Natural killer cell (primary cell): ENCODE results near the gene SIN3A. TPM values are rescaled to one million over a fixed set of nuclear protein-coding genes. Genes with fewer than 3 reads are reported as not detected.

Source experiments
- ATAC-seq, 3 donors: fragments of 150-1000 bp in 2 of 3; fragments of 200-7000 bp in 1 of 3; cut with Tn5 transposase; 1 replicate in 1 of 3; 2 replicates in 2 of 3; pipeline ENCODE4 v1.10.0; 2021; ENCODE audit warnings: mild to moderate bottlenecking in 2 of 3, moderate library complexity in 2 of 3
- DNase-seq, 2 donors: peaks; one replicate each; pipeline versions ENCODE4 v3.0.0 to v3.0.0-alpha.2; 2013 to 2021; ENCODE audit warnings: mixed read lengths in 1 of 2
- H3K27ac ChIP-seq: one replicate; pipeline ENCODE4 v1.5.1; 2013; ENCODE audit warnings: mild to moderate bottlenecking, low read length
- H3K27me3 ChIP-seq: one replicate; pipeline ENCODE4 v1.6.1; 2013; ENCODE audit warnings: low read length; ENCODE audit not compliant: control insufficient read depth, insufficient read depth
- H3K36me3 ChIP-seq: one replicate; pipeline ENCODE4 v1.6.1; 2013; ENCODE audit warnings: low read length; ENCODE audit not compliant: control insufficient read depth, insufficient read depth
- H3K4me1 ChIP-seq: one replicate; pipeline ENCODE4 v1.6.1; 2013; ENCODE audit warnings: low read length; ENCODE audit not compliant: control insufficient read depth, insufficient read depth
- H3K4me3 ChIP-seq: one replicate; pipeline ENCODE4 v1.5.1; 2013; ENCODE audit warnings: low read length
- H3K9me3 ChIP-seq: one replicate; pipeline ENCODE4 v1.6.1; 2013; ENCODE audit warnings: low read length; ENCODE audit not compliant: control insufficient read depth, insufficient read depth
- H3K27ac Mint-ChIP-seq, 2 donors: one replicate each; pipeline ENCODE4 v1.8.0; 2022; ENCODE audit warnings: mild to moderate bottlenecking in 2 of 2, mixed read lengths in 2 of 2, moderate library complexity in 1 of 2
- H3K27me3 Mint-ChIP-seq, 2 donors: one replicate each; pipeline ENCODE4 v1.8.0; 2022; ENCODE audit warnings: low read depth in 2 of 2, mixed read lengths in 2 of 2
- H3K36me3 Mint-ChIP-seq: one replicate; pipeline ENCODE4 v1.8.0; 2022; ENCODE audit warnings: mixed read lengths
- H3K4me1 Mint-ChIP-seq, 2 donors: one replicate each; pipeline ENCODE4 v1.8.0; 2022; ENCODE audit warnings: mixed read lengths in 2 of 2
- H3K4me3 Mint-ChIP-seq: one replicate; pipeline ENCODE4 v1.8.0; 2022; ENCODE audit warnings: mild to moderate bottlenecking, moderate library complexity, mixed read lengths
- H3K9me3 Mint-ChIP-seq, 2 donors: one replicate each; pipeline ENCODE4 v1.8.0; 2022; ENCODE audit warnings: mixed read lengths in 2 of 2
- WGBS: methylation state at CpG from one replicate; pipeline ENCODE4 v1.1.7; 2013; ENCODE audit warnings: missing lambda C conversion rate; ENCODE audit not compliant: insufficient coverage; 5-methylcytosine and 5-hydroxymethylcytosine counted together
- intact Hi-C: fragments of 100-400 bp; cut with micrococcal nuclease; formaldehyde crosslinking; loops from one replicate; pipeline ENCODE4 v1.14.2; 2022
- total RNA-seq, 4 donors: library from RNA; stranded (reverse); fragments of 120-200 nt in 1 of 4; gene quantifications; one replicate each; pipeline versions ENCODE4 v1.2.3 to v1.2.4, GENCODE V29; 2013 to 2022
- TF ChIP-seq, protein P1 (sequence below): fragments of 200-600 bp; IDR thresholded peaks from one replicate; pipeline ENCODE4 v1.8.0; 2022; ENCODE audit warnings: antibody characterized with exemption

The SIN3A gene
- total RNA-seq, 3 donors from 2014 or later (not counting 1 experiment from before 2014, with no cell fraction given), result 135 to 175 (median 137) TPM

DNA sequence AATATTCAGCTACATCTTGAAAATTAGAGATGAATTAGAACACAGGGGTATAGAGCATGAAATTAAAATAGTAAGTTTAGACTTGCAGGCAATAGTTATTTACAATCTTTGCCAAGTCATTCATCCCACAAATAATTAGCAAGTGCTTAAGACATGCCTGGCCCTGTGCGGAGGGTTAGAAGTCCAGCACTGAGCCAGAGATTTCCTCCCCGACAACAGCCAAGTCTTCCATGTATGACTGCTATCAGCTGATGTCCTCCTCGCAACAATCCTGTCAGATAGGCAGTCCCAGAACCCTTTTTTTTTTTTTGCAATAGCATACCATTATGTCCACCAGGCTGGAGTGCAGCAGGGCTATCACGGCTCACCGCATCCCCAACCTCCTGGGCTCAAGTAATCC lies 14.6 kb downstream of the SIN3A start:
- TF ChIP-seq, protein P1, sequence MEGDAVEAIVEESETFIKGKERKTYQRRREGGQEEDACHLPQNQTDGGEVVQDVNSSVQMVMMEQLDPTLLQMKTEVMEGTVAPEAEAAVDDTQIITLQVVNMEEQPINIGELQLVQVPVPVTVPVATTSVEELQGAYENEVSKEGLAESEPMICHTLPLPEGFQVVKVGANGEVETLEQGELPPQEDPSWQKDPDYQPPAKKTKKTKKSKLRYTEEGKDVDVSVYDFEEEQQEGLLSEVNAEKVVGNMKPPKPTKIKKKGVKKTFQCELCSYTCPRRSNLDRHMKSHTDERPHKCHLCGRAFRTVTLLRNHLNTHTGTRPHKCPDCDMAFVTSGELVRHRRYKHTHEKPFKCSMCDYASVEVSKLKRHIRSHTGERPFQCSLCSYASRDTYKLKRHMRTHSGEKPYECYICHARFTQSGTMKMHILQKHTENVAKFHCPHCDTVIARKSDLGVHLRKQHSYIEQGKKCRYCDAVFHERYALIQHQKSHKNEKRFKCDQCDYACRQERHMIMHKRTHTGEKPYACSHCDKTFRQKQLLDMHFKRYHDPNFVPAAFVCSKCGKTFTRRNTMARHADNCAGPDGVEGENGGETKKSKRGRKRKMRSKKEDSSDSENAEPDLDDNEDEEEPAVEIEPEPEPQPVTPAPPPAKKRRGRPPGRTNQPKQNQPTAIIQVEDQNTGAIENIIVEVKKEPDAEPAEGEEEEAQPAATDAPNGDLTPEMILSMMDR, result no peak
- Histone ChIP-seq H3K36me3 (peaks cover 17% of the 10 kb centered on the region), H3K9me3 (no peaks in the 10 kb centered on the region), H3K27me3 (no peaks in the 10 kb centered on the region), H3K4me3 (no peak overlapping the region), H3K27ac (no peak overlapping the region), H3K4me1 (peaks cover 3% of the 10 kb centered on the region)
- Mint-ChIP-seq H3K36me3 (no peaks in the 10 kb centered on the region), H3K4me3 (no peak overlapping the region), H3K9me3 (no peaks in the 10 kb centered on the region), H3K4me1 (peaks cover 46 to 48% of the 10 kb centered on the region in 2 donors), H3K27me3 (no peaks in the 10 kb centered on the region), H3K27ac (peak overlapping the region; percentile 16 to 54)
- WGBS, result 91% methylated on average over 5 of the region's 5 CpGs
- DNase-seq (no peak), ATAC-seq (no peak)
- intact Hi-C loops, result no loop called here

DNA sequence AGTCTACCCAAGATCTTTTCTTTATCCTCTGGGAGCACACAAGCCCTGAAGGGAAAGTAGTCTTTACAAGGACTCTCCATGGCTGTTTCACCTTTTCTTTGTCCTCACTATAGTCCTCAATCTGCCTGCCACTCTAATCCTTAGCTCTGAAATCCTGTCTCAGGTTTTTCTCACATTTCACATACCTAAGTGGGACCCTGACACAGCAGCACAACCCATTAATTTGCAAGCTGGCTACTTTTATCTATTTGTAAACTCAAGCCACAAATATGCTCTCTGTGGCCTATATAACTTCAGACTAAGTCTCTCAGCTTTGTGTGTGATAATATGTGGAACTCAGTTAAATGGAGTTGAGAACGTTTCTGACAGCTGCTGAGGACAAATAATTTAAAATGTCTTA lies 19.8 kb downstream of the SIN3A start:
- WGBS, result 50% methylated on average over 1 of the region's 1 CpG
- H3K4me1 Mint-ChIP-seq, result peaks cover 28 to 42% of the 10 kb centered on the region in 2 donors
- Histone ChIP-seq H3K27ac (no peak overlapping the region), H3K27me3 (no peaks in the 10 kb centered on the region), H3K4me3 (no peak overlapping the region), H3K9me3 (no peaks in the 10 kb centered on the region), H3K4me1 (no peaks in the 10 kb centered on the region), H3K36me3 (peaks cover 30% of the 10 kb centered on the region)
- H3K27ac Mint-ChIP-seq, result peak overlapping the region; percentile 43 to 48
- no peak overlapping the region for H3K4me3 Mint-ChIP-seq
- no peaks in the 10 kb centered on the region for H3K9me3 Mint-ChIP-seq
- intact Hi-C loops, result no loop called here
- H3K36me3 Mint-ChIP-seq, result no peaks in the 10 kb centered on the region
- TF ChIP-seq, protein P1, result no peak
- ATAC-seq (no peak), DNase-seq (no peak)
- H3K27me3 Mint-ChIP-seq, result no peaks in the 10 kb centered on the region

DNA sequence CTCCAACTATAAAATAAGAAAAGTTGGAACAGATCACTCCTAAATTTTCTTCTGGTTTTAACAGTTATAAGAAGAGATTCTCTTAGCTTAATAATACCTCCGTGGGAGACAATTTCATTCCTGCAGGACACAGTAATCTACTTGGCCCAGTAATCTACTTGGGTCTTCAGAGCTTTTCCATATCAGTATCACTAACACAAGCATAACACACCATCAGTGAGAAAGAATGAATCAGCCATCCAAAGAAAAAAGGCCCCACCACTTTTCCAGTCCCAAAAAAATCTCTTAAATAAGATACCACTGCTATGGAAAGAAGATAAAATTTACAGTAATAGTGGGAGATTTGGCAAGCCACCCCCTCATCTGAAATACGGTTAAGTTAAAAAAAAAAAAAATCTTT lies 20.2 kb downstream of the SIN3A start:
- no peaks in the 10 kb centered on the region for H3K9me3 Mint-ChIP-seq
- DNase-seq, result no peak
- peak overlapping the region; percentile 43 to 48 for H3K27ac Mint-ChIP-seq
- H3K27me3 Mint-ChIP-seq, result no peaks in the 10 kb centered on the region
- no peak for ATAC-seq
- H3K36me3 ChIP-seq, result peaks cover 32% of the 10 kb centered on the region
- H3K27ac ChIP-seq, result no peak overlapping the region
- 86% methylated on average over 2 of the region's 2 CpGs for WGBS
- no peak overlapping the region for H3K4me3 Mint-ChIP-seq
- H3K4me1 ChIP-seq, result no peaks in the 10 kb centered on the region
- H3K4me1 Mint-ChIP-seq, result peaks cover 24 to 41% of the 10 kb centered on the region in 2 donors
- no peaks in the 10 kb centered on the region for H3K36me3 Mint-ChIP-seq
- H3K27me3 ChIP-seq, result no peaks in the 10 kb centered on the region
- intact Hi-C loops, result no loop called here
- no peak overlapping the region for H3K4me3 ChIP-seq
- TF ChIP-seq, protein P1, result no peak
- no peaks in the 10 kb centered on the region for H3K9me3 ChIP-seq

DNA sequence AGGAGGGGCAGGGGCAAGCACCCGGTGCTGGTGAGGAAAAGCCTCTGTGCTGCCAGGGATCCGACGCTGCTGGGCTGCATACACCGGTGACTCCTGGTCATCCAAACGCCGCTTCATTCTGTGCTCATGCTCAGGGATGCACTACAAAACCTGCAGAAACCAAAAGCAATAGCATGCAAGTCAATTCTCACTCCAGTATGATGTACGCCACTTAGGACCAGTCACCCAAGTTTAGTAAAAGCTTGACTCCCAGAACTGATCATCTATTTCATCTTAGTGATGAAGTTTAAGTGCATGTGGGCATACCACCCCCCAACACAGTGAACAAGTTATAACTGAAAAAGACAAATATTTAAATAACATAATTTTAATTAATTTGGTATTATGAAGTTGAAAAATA lies 21.2 kb downstream of the SIN3A start:
- peaks cover 20 to 44% of the 10 kb centered on the region in 2 donors for H3K4me1 Mint-ChIP-seq
- H3K36me3 Mint-ChIP-seq, result no peaks in the 10 kb centered on the region
- H3K27ac Mint-ChIP-seq, result peak overlapping the region in 1 of 2 donors; percentile 43
- H3K4me3 Mint-ChIP-seq, result no peak overlapping the region
- intact Hi-C loops, result no loop called here
- 98% methylated on average over 7 of the region's 7 CpGs for WGBS
- H3K27me3 Mint-ChIP-seq, result no peaks in the 10 kb centered on the region
- H3K36me3 ChIP-seq, result peaks cover 29% of the 10 kb centered on the region
- H3K27ac ChIP-seq, result no peak overlapping the region
- no peak overlapping the region for H3K4me3 ChIP-seq
- H3K9me3 ChIP-seq, result no peaks in the 10 kb centered on the region
- DNase-seq (no peak), ATAC-seq (no peak)
- no peaks in the 10 kb centered on the region for H3K9me3 Mint-ChIP-seq
- H3K27me3 ChIP-seq, result no peaks in the 10 kb centered on the region
- no peaks in the 10 kb centered on the region for H3K4me1 ChIP-seq
- TF ChIP-seq, protein P1, result no peak
